Islet of Langerhans (tissue), 1 donor: ENCODE data around the gene KMT2C.
"Not testable (repeated sequence)": the region's sequence is repeated elsewhere in the genome, so short reads cannot be mapped to it uniquely, and the experiment has no call there.

Experiments
- FAIRE-seq: peaks from one replicate; lab custom pipeline; 2011; peaks lifted over from hg19 to GRCh38; lab: Jason Lieb, UNC

KMT2C gene

DNA sequence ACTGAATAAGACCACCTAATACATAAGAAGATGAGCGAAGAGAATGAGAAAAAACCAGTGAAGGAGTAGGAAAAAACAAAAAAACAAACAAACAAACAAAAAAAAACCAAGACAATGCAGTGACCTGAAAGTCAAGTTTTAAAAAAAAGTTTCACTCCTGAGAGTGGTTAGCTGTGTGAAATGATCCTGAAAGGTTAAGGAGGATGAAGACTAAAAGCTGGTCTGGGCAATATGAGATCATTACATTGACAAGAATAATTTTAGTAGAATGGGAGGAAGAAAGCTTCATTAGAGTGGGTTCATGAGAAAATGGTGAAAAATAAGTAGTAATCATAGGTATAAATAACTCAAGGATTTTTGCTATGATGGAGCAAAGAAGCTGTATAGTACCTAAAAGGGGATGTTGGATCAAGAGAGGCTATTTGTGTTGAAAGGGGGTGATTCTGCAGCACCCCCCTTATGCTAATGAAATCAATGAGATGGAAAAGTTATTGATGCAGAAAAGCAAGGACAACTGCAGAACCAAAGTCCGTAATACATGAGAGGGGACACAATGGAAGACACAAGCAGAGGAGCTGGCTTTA is 80.2 kb downstream of the KMT2C start:
- FAIRE-seq = no peak

GRCh38 chr7:152354061-152354460 is 81.7 kb downstream of the KMT2C start:
- FAIRE-seq = no peak

DNA sequence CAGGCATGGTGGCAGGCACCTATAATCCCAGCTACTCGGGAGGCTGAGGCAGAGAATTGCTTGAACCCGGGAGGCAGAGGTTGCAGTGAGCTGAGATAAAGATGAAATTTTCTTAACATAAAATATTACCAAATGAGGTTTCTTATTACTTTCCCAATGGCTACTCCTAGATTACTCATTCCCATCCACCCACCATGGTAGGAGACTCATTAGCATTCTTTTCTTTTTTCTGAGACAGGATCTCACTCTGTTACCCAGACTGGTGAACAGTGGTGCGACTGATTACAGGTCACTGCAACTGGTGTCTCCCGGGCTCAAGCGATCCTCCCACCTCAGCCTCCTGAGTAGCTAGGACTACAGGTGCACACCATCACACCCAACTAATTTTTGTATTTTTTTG is 82.5 kb downstream of the KMT2C start:
- FAIRE-seq = not testable (repeated sequence)

GRCh38 chr7:152351747-152352146 is 84.1 kb downstream of the KMT2C start:
- FAIRE-seq = not testable (repeated sequence)

DNA sequence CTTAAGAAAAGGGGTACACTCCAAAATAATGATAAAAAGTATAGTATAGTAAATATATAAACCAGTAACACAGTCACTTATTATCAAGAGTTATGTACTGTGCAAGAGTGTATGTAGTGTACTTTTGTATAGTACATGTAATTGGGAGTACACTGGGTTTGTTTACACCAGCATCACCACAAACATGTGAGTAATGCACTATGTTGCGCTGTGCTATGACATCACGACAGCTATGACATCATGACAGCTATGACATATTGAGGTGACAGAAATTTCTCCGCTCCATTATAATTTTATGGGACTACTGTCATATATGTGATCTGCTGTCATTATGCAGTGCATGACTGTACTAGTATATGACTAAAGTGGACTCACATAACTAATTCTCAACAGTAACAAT is 84.6 kb downstream of the KMT2C start:
- no peak for FAIRE-seq

GRCh38 chr7:152347888-152348287 is 87.9 kb downstream of the KMT2C start:
- no peak for FAIRE-seq

GRCh38 chr7:152344253-152344652 is 91.5 kb downstream of the KMT2C start:
- FAIRE-seq = no peak

DNA sequence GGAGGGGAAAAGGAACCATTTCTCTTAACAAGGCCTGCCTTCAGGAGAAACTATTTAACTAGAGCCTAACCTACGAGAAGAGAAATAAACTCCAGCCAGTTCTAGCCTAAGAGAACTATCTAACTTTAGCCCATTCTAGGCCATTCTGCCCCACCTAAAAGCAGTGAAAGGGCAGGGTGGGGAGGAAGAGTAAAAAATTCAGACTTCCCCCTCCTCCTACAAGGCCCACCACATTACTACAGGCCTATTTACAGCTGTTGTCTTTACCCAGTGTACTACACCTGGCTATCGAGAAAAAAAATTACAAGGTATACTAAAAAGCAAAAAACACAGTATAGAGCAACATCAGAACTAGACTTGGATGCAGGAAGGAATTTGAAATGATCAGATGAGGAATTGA is 93.0 kb downstream of the KMT2C start:
- FAIRE-seq = no peak

GRCh38 chr7:152341914-152342236 is 93.9 kb downstream of the KMT2C start:
- FAIRE-seq = no peak

DNA sequence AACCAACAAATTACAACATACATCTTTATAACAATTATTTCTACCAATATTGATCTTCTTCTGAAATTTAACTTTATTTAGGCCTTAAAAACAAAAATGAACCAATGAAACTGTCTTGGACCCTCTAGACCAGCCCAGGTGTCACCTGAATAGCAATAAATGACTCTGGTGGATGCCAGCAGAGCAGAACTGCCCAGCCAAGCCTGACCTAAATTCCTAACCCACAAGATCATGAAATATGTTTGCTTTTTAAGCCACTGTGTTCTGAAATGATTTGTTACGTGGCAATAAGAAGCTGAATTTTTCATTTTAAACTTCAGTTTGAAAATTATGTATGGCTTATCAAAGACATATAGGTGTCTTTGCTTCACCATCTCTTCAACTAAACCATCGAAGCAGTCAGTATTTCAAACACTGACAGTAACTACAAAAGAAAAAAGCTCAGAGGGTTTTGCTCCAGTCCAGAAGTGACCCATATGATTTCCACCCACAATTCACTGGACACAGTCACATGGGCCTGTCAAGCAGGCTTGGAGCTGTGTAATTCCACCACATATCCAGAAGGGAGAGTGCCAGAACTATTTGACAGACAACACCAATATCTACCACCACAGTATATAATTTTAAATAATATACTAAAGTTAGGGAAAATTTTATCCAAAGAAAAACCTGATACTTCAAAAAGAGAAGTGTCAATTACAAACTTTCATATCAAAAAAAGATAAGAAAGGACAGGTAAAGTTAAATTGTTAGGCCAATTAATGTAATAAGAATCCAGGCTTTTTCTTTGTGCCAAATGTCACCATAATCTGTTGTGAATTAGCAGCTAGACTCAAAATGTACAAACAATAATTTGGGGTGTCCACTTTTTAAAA is 94.5 kb downstream of the KMT2C start:
- FAIRE-seq = no peak

GRCh38 chr7:152340161-152340560 is 95.6 kb downstream of the KMT2C start:
- FAIRE-seq = no peak

GRCh38 chr7:152338561-152338960 is 97.2 kb downstream of the KMT2C start:
- FAIRE-seq = peak; percentile 74

DNA sequence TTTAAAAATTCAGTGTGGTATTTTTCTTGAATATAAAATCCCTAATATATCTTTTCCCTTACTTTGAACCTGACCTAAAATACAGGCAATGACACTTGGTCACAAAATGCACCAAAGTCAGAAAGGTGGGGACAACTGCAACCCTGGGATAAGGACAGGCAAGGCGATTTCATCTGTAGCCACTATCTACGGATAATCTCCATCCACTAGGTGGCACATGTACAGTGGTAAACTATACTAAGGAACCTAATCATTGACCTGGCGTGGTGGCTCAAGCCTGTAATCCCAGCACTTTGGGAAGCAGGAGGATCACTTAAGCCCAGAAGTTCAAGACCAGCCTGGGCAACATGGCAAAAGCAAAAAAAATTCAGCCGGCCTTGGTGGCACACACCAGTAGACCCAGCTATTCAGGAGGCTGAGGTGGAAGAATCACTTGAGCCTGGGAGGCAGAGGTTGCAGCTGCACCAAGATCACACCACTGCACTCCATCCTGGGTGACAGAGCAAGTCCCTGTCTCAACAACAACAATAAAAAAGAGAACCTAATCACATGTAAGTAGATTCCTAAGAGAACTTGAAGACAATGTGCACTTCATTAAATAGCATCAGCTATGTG is 98.9 kb downstream of the KMT2C start:
- FAIRE-seq = peak; percentile 45

DNA sequence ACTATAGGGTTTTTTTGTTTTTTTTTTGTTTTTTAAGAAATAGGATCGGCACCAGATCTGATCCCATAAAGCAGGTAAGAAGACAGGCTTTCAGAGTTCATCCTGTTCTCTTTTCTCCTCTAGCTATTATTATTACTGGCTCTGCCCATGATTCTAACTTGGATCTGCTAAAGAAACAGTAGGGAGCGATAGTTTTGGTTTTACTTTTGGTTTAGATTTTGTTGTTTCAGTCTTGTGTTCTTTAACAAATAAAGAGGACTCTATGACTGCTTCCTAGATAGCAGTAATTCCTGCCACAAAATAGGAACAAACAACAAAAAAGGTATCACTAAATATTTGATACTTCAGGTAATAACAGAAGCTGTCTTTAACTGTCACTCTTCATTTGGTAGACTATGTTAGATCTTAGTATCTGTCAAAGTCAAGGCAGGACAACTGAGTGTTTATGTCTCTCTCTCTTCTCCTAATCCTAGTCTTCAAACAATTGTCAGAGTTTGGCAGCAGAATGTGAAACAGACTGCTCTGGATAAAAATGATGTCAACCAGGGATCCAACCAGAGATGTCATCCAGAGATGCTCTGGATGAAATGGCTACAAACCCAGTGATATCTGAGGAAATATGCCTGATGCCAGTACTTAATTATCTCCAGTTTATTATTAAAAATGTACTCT is 99.8 kb downstream of the KMT2C start:
- FAIRE-seq = peak; percentile 49

DNA sequence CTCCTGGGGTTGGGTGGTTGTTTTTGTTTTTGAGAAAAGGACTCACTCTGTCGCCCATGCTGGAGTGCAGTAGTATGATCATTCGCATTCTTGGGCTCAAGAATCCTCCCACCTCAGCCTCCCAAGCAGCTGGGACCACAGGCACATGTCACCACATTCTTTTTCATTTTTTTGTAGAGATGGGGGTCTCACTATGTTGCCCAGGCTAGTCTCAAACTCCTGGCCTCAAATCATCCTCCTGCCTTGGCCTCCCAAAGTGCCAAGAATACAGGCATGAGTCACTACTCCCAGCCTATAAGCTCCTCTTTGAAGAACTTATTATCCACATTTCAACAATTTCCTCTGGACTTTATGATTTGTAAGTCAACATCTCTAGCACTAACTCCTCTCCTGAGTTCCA is 102.7 kb downstream of the KMT2C start:
- no peak for FAIRE-seq

DNA sequence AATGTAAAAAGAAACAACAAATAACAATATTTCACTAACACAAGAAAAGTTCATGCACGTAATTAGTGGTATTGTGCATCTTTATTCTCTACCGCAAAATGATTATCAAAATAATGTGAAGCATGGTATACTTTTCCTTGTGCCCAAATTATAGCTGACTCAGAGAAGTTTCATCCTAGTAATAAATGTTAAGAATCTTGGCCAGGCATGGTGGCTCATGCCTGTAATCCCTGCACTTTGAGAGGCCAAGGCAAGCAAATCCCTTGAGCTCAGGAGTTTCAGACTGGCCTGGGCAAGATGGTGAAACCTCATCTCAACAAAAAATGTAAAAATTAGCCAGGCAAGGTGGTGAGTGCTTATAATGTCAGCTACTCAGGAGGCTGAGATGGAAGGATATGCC is 105.0 kb downstream of the KMT2C start:
- FAIRE-seq = no peak

GRCh38 chr7:152329469-152329868 is 106.3 kb downstream of the KMT2C start:
- FAIRE-seq = no peak

DNA sequence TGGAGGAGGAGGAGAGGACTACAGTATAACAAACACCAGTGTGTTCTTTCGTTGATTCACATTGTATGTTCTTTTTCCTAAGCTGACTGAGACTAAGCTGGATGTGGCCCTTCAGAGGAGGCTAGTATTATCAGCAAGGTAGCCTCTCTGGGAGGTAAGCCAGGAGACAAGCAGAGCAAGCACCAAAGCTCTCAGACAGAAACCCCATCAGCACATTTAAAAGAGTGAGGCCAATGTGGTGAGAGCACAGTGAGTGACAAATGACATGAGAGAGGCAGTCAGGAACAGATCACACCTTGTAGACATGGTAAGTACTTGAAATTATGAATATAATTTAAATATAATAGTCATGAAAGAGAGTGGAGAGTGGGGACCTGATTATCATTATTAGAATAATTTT is 107.6 kb downstream of the KMT2C start:
- no peak for FAIRE-seq

- FAIRE-seq = no peak
Observed at GRCh38 chr7:152315845-152316244, 120.0 kb downstream of the KMT2C start.

DNA sequence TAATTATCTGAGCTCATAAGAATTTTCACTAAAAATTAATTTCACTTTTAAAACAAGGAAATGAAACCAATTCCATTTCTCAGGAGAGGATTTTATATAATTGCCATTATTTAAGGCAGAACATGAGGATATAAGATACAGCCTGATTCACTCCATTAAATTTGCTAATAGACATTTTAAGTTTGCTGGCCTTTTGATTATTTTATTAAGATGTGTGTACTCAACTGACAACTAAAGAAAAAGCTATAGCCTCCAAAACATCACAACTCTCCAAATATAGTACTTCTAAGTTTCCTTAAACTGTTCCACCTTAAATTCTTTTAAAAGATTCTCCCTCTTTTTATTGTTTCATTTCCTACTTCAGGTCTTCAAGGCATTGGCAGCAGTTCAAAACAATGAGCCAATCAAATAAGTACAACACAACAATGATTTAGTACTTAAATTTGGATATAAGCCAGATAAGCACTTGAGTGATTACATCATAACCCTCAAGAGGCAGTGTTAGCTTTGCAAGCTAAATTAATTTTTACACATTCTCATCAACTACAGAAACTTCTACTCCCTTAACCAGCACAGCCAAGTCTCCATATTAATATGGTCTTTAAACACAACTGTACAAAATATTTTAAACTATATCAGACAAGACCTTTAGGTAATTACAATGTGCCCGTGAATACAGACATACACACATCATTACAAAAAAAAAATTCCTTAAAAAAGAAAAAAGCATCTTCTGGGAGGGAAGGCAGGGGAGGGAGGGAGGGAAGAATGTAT is 121.8 kb downstream of the KMT2C start:
- FAIRE-seq = peak; percentile 99

GRCh38 chr7:152313217-152313616 is 122.6 kb downstream of the KMT2C start:
- FAIRE-seq = no peak

GRCh38 chr7:152312316-152312715 is 123.5 kb downstream of the KMT2C start:
- FAIRE-seq = no peak
